GM18907 (cell line): Measurements from ENCODE around the gene ZNF664.
"Not testable (repeated sequence)": the region's sequence is repeated elsewhere in the genome, so short reads cannot be mapped to it uniquely, and the experiment has no call there.

Experiments used
- ATAC-seq: cut with Tn5 transposase; IDR thresholded peaks from one replicate; pipeline ENCODE4 v1.9.1; 2021; ENCODE audit warnings: mild to moderate bottlenecking, moderate library complexity; ENCODE audit not compliant: unreplicated experiment

The ZNF664 gene

DNA sequence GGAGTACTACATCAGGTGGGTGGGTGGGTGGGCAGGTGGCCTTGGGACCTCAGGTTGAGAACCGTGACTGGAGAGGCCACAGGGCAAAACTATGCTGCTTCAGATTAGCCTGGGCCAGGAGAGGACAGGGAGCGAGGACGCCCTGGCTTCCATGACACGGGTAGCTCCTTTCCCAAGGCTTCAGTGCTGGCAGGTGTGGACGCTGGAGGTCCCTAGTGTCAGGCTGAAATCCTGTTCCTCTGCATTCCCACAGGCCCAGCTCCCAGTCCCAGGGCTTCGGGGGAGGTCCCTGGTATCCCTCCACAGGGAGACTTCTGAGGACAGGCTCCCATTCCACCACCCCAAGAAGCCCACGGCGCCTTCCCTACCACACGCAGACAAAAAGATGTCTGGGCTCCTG lies 32.0 kb upstream of the ZNF664 start:
- ATAC-seq = no peak

DNA sequence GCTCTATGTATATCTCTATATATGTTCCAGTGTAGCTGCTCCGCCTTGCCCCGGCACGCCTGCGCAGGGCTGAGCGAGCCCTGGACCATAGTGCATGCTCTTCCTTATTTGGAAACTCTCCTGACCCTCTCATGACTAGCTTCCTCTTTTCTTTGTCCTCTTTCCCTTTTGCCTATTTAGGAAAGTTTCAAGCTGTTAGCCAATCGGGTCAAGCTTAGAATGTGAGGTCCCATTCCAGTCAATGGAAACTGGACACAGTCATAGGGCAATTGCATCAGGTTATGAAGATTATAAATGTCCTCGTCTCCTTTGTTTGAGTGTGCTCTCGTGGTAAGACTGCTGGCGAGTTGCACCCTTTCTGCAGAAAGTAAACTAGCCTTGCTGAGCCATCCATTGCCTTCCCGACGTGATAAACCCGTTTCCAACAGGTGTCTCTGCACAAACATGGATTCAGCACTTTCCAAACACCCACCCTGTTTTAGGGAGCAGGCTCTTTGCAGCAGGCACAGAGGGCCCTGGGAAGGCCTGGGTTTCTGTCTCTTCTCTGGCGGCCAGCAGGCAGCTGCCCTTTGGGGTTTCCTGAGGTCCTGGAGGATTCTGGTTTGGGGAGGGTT lies 31.3 kb upstream of the ZNF664 start:
- no peak for ATAC-seq

DNA sequence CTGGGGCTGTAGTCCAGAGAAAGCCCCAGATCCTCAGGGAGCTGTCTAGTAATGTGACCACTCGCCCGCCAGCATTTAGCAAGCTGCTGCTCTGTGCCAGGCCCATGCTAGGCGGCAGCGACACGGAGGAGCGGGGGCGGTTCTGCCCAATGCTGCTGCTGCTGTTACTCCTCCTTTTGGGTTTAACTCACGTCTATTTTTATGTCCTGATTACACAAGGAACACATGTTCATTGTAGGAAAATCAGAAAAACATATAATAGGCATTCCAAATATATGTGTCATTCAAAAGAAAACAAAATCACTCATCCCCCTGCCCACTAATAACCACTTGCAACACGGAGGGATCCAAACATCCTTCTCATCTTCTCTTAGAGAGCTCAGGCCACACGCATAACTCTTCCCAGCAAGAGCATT lies 30.8 kb upstream of the ZNF664 start:
- no peak for ATAC-seq

DNA sequence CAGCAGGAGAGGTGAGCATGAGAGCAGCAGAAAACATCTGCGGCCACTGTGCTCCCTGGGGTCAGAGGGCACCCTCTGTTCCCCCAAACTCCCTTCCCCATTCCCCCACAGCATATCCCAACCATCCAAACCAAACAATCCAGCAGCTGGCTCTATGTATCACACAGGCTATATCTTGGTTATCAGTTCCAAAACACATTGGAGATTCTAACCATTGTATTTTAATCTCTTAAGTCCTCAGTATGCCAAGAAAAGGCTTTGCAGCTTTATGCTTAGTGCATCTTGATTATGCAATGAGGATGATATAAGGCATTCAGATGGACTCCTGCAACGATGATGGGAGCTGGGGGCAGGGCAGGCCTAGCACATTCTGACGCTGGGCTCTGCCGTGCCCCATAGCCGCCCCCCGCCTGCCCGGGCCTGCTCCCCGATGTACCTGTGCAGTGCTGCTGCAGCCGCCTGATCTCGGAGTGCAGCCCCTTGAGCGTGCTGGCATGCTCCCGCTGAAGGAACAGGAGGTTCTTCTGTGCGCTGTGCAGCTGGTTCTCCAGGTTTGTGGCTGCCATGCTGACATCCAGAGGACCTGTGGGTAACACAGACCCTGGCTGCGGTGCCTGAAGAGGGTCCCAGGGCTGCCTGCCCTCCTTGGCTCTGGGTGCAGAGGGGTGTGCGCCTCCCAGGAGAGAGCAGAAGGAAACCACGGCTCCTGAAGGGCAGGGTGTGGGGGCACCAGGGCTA lies 29.9 kb upstream of the ZNF664 start:
- ATAC-seq = no peak

DNA sequence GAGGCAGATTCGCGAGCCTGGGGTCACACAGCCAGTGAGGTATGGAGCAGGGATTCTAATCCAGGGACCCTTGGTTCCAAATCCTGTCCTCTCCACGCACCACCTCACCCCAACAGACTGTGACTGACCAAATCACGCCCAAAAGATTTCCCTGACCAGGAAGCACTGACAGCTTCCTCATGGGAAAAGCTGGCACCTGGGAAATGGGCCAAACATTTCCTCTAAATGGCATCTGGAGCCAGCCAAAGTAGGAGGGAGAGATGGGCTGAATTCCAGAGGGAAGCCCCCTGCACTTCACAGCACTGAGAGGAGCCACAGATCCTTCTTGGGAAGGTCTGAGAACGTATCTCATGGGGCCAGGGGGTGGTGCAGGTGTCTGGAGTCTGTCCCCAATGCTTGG lies 29.2 kb upstream of the ZNF664 start:
- ATAC-seq = no peak

DNA sequence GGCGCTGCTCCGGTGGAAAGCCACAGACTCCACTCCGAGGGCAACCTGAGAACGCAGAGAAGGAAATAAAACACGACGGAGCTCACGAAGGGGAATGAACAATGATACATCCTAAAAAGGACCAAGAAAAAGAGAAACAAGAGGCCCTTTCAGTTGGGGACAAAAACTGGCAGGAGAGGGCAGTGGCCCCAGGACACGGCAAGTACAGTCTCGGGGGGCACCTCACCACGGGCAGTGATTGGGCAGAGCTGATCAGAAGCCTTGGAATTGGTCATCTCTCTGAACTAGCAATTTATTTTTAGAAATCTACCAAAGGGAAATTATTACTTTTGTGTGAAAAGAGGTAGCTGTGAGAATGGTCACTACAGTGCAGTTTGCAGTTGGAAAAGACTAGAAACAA lies 28.3 kb upstream of the ZNF664 start:
- ATAC-seq = no peak

DNA sequence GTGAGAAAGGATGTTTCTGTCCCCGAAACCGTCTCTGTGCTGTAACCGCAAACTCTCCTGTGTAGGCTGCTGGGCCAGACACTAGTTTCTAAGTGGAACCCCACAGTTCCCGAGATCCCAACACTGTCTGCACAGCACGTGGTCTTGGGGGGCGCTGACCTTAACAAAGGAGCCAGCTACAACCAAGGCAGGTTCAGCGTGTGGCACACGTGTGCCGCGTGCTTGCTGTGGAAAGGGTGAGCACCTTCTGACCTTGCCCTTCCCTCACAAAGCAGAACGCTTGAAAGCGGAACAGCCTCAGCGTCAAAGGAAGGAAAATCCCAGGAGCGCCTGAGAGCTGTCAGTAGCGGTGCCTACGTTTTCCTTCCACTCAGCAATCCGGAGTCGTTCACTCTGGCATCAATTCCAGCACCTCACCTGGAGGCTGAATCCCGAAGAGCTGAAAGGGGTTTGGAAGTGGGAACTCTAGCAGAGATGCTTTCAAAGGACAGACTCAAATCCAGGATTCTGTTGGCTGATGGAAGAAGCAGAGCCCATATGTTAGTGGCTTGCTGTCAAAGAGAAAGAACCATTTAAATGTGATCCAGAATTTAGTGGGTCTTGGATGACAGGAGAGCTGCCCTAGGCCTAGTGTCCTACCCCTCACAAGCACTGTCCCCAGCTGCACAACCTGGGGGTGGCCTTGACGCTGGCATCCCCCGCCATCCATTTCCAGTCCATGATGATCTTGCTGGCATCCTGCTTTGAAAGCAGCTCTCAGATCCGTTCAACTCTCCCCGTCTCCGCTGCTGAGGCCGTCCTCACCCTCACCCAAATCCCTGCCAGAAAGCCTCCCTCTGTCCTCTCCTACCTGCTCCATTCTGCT lies 27.5 kb upstream of the ZNF664 start:
- no peak for ATAC-seq

DNA sequence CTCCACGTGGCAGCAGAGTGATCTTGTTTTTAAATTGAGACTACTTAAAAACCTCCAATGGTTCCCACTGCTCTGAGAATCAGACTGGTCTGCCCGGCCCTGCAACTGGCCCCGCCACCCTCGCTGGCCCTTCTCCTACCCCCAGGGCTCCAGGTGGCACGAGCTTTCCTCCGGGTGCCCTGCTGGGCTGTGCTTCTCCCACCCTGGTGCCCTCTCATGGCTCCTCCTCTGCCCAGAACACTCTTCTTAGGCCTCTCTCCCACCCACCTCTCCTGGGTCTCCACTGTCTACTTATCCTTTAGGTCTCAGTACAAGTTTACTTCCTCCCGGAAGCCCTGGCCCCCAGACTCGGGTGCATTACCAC lies 26.9 kb upstream of the ZNF664 start:
- no peak for ATAC-seq

DNA sequence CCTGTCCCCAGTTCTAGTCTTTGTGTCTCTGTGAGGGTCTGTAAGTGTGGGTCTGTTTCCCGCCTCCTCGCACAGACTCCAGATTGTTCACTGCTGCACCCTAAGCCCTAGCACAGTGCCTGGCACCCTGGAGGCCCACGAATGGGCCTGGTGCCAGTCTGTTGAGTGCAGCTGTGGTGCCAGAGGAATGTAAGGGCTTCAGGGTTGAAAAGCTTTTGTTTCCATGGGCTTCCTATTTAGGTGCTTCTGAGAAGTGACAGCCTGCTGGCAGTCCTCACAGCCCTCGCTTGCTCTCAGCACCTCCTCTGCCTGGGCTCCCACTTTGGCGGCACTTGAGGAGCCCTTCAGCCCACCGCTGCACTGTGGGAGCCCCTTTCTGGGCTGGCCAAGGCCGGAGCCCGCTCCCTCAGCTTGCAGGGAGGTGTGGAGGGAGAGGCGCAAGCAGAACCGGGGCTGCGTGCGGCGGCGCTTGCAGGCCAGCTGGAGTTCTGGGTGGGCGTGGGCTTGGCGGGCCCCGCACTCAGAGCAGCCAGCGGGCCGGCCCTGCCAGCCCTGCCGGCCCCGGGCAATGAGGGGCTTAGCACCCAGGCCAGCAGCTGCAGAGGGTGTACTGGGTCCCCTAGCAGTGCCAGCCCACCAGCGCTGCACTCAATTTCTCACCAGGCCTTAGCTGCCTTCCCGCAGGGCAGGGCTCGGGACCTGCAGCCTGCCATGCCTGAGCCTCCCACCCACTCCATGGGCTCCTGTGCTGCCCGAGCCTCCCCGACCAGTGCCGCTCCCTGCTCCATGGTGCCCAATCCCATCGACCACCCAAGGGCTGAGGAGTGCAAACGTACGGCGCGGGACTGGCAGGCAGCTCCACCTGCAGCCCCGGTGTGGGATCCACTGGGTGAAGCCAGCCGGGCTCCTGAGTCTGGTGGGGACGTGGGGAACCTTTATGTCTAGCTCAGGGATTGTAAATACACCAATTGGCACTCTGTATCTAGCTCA lies 26.2 kb upstream of the ZNF664 start:
- not testable (repeated sequence) for ATAC-seq

DNA sequence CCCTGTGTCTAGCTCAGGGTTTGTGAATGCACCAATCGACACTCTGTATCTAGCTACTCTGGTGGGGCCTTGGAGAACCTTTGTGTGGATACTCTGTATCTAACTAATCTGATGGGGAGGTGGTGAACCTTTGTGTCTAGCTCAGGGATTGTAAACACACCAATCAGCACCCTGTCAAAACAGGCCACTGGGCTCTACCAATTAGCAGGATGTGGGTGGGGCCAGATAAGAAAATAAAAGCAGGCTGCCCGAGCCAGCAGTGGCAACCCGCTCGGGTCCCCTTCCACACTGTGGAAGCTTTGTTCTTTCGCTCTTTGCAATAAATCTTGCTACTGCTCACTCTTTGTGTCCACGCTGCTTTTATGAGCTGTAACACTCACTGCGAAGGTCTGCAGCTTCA lies 25.5 kb upstream of the ZNF664 start:
- not testable (repeated sequence) for ATAC-seq

DNA sequence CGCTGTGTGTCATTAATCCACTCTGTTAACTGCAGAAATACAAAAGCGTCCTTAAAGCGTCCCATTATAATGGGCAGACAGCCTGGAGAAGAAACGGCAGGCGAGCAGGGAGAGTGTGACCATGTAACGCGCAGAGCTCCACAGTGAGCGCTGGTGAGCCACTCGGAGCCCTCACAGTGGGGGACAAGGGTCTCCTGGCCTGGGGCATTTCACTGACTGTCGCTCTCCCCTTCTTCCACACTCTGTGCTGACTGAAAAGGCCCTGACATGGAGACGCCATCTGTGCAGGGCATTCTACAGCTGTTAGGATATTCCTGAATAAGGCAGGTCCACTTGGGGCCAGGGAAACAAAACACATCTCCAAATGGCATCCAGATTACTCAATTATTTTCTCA lies 24.6 kb upstream of the ZNF664 start:
- no peak for ATAC-seq

DNA sequence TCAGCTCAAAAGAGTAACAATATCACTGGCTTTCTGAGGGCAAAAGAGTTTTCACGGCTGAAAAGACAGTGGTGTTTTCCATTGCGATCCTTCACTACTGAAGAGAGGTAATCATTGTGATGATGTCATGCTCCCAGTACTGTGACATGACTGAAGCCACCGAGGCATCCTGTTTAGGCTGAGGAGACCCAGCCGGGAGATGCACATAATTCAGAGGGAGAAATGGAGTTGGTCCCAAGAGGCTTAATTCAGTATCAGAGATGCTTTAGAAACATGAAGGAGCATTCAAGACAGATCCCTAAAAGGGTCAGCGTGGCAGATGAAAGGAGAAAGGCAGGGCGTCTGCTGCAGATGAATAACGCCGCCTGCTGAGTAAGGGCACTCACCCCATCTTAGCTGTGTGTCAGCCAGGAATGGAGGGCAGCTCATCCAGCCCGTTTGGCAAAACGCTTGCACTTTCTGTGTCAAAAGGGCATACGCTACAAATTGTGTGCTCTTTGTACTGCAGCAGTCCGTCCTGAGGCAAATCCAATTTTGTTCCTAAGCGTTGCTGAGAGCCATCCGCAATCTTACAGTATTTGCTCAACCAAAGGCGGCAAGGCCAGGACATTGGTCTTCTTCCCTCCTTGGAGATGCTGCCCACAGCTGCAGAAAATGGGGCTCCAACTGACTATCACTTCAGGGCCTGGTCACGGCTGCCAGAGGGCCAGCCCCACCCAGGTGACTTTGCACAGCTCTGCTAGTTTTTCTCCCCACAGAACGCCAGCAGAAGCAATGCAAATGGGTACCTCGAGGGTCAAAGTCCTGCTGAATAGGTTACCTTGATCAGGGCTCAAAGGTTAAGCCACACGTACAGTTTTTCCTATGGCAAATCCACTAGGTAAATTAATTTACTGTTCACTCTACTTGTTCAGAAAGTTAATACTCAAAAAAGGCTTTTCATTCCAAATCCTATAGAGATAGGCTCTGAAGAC lies 23.9 kb upstream of the ZNF664 start:
- ATAC-seq = no peak

DNA sequence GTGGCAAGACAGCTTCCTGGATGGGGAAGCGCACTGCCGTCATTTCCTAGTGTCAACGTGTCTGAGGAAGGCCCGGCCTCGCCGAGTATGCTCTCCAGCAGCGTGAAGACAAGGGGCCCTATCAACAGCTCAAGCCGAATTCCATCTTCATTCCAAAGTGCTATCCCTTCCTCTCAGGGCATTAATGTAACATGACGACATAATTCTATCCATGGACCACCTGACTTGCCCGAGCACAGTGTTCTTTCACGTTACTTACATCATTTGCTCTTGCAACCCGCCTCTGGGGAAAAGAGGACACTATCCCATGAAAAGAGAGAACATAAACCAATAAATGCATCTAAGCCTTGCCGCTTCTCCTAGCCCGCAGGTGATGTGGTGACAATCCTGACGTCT lies 23.2 kb upstream of the ZNF664 start:
- no peak for ATAC-seq

DNA sequence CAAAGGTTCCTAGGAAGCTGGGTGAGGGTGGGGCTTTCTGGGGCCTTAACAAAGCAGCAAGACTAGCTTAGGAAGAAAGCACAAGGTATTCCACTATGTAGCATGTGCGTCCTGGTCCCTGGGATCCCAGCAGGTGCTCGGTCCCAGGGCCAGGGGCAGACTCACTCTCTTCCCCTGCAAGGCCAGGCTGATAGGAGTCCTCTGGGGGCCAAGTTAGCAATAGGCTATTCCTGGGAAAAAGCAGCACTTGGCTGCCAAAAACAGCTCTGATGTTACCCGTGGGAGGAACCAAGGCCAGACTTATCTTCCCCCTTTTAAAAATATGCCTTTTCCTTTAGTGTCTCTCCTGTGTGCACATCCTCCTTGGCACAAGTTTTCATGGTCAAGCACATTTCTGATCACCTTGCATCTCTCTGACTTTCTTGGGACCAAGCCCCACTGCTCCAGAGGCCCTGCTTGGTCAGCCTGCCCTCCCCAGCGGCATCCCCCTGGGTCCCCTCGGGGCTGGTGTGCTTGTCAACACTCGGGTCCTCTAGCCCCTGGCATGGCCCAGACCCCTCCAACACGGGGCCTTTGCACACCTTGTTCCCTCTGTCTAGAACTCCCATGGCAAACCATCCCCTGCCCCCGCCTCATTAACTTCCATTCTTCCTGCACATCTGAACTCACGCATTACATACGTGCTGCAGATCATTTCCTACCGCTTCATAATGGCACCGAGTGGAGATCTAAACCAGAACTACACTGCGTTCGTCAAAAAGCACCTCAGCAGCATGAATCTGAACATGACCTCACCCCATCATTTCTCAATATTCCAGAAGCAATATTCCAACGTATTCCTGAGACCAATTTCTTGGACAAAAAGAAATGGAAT lies 22.3 kb upstream of the ZNF664 start:
- ATAC-seq = no peak

DNA sequence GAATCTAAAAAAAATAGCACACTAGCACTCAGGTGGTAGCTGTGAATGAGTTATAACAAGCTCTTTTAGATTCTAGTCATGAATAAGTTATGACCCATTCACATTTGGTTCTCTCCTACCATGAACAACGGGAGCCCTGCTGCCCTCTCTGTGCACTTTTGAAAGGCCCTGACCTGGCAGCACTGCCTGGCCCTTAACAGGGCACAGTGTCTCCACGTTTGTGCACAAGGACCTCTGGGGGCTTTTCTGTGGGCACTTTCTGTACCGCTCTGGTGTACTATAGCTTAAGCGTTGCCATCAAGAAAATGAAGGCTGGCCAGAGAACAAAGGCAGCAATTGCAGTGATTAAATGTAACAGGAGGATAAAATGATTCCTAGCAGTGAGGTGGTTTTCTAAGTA lies 21.5 kb upstream of the ZNF664 start:
- no peak for ATAC-seq

DNA sequence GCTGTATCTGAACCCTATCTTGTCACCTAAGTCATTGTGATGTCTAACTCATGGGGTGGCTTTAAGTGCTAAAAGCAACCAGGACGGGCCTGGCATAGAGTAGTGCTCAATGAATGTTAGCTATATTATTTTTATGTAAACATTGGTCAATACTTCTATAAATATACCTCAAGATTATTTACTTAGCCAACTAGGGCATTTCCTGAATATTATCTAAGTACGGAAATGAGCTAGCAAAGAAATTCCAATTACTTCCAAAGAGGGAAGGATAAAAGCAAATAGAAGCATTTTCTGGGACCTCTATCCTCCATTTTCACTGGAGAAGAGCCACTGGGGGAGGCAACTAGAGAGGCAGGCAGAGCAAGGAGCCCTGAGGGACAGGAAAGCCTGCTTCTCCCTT lies 21.0 kb upstream of the ZNF664 start:
- no peak for ATAC-seq

DNA sequence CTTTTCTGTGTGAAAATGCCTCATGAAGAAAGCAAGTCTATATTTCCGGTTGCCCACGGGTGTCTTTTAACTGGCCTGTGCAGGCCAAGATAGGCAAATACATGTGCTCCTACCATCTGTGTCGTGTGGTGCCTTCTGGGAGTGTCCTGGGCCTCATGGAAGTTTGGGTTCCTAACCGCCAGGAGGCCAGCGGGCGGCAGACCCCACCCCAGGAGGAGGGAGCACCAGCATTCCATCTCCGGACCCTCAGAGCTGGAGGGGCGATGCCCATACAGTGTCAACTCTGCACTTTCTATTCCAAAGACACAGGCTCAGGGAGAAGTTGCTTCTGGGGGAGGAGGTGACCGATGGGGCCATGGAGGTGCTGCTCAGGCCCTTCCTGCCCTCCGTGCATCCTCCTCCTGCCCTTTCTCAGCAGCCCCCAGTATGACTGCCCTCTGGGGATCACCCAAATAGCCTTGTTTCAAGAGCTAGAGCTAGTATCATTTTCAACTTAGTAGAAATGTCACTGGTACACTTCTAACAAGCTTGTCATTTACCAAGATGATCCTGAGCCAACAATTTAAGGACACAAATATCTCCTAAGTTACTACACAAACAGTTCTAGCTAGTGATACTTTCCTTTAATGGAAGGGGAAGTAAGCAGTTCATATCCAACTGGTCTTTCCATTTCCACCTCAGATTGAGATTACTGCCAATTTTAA lies 18.2 kb upstream of the ZNF664 start:
- no peak for ATAC-seq

DNA sequence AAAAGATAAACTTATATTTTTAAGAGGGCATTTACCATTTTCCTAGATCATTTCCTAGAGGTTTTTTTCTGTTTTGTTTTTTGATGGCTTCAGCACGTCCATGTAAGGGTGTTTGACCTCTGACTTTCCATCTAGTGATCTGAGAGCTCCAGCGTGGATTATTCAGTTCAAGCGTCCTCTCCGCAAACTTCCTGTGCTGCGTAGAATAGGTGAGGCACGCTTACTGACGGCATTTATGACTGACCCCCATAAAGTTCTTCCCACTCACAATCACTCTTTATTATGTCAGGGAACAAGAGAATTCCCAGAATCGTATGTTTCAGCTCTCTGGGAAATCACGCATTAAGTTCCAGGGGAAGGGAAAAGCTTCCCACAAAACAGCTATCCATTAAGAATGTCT lies 16.8 kb upstream of the ZNF664 start:
- no peak for ATAC-seq
